IPS DF 19.7 (cell line): Measurements from ENCODE around the gene LIMK1.

Experiments used
- DNase-seq: peaks from one replicate; pipeline ENCODE4 v3.0.0-alpha.2; 2013; ENCODE audit warnings: low read depth, low spot score

The LIMK1 gene

DNA sequence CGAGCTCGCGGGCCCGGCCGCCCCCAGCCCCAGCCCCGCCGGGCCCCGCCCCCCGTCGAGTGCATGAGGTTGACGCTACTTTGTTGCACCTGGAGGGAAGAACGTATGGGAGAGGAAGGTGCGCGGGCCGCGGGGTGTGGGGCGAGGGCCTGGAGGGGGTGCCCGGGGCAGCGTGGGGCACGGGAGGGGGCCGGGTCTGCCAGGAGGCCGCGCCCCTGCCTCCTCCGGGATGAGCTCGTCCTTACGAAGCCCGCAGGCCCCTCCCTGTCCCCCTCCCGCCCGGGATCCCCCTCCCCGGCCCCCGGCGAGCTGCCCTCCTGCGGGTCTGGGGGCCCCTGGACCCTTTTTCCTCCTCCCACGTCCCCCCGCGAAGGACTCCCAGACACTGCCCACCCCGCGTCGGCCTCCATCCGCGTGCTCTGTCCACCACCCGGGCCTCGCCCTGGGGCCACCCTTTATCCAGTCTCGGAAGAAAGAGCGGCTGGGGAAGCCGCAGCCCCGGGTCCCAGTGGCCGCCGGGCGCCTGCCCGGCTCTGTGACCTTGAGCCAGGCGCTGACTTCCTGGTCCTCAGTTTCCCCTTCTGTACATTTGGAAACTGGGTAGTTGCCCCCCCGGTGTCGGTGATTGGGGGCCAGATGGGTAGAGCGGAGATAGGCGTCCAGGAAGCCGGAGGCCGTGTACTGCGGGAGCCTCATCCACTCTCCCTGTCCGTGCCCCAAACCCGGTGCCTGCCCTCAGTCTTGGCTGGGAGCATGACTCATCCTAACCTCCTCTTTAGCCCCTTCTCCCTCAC, 521 bp downstream of the LIMK1 start:
- no peak for DNase-seq

DNA sequence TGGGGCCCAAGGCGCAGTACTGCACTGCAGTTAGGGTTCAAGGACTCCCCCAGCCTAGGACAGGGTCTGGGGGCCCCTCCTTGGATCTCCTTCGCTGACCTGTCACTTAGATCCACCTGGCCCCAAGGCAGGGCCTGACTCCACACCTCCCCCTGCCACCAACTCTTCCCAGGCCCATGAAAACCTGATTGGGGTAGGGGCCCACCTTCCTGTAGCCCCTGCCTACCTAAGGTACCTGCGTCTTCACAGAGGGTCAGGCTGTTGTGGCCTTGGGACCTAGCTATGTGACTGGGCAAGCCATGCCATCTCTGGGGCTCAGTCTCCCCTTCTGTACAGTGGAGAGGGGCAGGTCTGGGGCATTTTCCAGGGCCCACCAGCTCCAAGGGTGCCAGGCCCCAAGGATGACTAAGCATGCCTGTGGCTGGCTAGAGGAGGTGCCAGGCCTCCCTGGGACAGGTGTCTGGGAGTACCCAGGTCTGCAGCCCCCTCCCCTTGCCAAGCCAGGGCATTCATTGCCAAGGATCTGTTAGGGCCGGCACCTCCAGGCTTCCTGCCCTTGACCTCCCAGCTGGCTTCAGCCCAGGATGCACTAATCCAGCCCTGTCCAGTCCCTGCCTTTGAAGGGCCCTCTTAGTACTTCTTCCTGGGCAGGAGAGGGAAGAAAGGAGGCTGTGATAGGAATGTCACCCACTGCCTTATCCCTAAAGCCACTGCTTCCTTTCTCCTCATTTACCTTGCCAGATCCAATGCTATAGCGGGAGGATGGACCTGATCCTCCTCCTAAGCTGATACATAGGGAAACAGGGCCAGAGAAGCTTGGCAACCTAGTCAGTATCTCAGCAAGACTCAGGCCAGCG, 1.3 kb downstream of the LIMK1 start:
- no peak for DNase-seq

DNA sequence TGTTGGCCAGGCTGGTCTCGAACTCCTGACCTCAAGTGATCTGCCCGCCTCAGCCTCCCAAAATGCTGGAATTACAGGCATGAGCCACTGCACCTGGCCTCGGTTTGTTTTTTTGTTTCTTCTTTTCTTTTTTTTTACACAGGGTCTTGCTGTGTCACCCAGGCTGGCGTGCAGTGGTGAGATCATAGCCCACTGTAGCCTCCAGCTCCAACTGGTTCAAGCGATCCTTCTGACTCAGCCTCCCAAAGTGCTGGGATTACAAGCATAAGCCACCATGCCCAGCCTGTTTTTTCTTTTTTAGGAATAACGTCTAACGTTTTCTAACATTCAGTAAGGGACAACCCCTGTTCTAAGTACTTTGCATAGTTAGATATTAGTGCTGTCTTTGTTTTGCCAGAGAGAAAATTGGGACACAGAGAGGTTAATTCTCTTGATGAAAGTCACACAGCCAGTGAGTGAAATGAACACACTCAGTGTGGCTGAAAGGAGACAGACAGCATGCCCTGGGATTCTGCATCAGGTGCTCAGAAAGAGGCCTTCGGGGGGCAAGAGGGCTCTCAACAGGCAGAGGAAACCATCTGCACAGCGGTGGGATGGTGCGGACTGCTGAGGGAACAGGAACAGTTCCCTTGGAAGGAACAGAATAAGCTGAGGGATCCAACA, 4.3 kb downstream of the LIMK1 start:
- DNase-seq = no peak

DNA sequence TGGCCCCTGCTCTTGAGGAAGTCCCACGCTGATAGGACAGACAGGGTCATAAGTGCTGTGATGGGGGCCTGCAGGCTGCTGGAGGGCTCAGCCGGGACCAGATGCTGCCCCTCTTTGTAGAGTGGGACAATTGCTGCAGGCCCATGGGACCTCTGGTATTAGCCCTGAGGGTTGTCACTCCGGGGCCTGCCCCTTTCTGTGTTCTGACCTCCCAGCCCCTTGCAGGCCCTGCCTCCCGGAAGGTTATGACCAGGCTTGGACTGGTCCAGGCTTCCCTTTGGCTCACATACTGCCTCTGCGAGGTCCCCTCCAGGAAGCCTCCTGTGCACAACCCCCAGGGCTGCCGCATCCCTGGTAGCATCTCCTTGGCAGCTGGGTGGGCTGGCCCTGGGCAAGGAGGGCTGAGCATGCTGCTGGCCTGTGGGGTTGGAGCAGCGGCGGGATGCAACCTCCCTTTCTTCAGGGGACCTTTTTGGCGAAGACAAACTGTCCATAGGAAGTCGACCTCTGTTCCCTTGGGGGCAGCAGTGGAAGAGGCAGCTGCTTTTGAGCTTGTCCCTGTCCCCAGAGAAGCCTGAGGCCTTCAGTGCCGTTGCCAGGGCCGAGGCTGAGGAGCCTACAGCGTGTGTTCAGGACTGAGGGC, 8.8 kb downstream of the LIMK1 start:
- DNase-seq = no peak

DNA sequence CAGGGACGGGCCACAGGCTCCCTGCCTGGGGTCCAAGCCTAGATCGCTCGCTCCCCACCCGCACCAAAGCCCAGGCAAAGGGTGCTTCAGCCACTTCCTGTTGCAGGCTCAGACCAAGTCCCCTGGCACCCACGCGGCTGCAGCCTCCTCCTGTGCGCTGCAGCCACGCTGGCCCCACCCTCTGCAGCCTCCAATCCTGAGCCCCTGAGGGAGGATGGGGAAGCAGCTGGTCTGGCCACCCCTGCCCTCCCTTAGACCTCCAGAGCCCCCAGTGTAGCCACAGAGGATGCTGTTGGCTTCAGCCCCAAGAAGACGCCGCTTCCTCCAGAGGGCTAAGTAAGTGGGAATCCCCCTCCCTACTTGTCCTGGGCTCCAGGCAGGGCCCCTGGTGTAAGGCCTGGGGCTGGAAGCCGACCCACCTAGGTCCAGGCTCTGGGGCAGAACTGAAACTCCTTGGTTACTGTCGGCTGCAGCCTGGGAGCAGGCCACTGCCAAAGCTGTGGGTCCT, 9.4 kb downstream of the LIMK1 start:
- DNase-seq = no peak

DNA sequence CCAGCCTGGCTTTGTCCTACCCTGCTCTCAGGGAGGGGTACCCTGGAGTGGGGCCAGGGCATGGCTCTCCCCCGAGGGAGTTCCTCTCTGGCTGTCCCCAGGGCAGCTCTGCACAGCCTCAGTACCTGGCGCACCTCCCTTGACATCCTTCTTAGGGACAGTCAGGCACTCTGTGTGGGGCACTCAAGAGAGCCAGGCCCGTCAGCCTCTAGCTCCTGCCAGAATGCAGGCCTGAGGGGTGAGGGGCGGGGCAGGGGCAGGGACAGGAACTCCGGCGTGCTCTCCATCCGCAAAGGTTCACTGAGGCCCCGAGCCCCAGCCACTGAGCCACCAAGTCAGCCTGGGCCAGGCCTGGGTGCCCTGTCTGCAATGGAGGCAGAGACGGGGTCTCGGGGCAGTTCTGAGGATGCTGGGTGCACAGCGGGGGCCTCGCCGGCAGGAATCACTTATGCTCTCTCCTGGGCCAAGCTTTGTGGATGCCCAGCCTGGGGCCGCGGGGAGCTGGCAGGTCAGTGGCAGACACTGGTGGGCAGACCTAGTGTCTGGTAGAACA, 10.1 kb downstream of the LIMK1 start:
- no peak for DNase-seq

DNA sequence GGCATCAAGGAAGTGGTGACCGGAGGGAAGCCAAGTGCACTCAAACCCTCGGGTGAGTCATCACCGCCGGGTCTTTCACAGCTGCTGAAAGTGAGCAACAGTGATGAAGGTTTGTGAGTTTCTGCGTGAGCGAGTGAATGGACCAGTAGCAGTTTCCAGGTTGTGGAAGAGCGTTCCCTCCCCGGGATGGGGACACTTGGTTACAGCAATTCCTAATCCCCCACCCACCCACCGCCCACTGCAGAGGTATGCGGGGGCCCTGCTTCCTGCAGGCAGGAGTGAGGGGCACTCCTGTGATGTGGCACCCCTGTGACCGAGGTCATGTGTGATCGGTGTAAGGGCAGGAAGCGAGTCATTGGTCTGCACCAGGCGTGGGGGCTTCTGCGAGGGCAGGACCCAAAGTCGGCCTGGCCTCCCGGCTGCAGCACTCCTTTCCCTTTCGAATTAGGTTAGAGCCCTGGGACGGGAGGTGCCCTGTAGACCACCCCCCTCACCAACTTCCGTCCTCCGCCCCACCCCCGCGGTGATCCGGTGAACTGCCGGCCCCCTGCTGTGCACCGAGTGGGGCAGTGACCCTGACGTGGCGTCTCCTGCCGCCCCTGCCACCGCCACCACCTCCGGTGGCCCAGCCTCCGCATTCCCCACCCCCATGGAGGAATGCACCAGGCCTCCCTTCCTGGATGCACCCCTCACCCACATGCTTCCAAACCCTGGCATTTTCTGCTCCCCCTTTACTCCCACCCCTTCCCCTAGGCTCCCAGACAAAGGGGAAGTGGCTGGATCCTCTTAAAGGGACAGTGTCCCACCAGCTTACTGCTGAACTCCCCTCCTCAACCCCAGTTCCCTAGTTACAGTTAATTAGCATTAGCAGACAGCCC, 10.9 kb downstream of the LIMK1 start:
- DNase-seq = peak; percentile 96

DNA sequence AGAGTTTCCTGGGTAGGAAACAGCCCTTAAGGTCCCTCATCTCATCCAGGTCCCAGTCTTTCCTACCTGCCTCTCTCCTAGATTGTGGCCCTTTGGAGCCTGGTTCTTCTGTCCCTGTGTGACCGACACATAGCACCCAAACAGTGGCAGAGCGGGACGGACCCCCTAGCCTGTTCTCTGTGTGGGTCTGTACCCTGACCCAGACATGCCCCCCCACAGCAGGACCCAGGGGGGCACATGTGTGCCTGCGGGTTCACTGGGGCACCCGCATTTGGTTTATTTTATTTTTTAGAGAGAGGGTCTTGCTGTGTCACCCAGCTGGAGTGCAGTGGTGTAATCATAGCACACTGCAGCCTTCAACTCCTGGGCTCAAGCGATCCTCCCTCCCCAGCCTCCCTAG, 11.5 kb downstream of the LIMK1 start:
- DNase-seq = no peak

DNA sequence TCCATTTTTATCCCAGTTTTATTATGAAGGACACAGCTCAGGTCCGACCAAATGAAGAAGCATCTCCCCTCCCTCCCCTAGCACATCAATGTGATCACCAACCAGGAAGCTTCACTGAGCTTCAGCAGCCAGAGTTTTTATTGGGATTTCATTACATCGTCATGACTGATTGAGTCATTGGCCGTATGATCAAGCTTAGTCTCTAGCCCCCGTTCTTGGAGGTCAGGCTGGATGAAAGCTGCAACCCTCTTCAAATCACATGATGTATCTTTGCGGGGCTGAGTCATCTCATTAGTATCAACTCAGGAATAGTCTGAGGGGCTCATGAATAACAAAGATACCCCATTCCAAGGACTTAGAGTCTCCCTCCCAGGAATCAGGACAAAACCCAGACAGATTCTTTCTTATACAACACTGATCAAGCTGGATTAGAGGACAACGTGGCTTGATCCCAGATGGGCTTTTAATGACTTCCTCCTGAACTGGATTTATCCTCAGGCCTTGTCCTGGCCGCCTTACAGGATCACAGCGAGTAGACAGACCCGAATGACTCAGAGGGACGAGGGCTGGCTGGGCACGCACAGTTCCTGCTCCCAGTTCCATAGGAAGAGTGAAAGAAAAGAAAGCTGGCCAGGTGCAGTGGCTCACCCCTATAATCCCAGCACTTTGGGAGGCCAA, 14.5 kb downstream of the LIMK1 start:
- DNase-seq = no peak

DNA sequence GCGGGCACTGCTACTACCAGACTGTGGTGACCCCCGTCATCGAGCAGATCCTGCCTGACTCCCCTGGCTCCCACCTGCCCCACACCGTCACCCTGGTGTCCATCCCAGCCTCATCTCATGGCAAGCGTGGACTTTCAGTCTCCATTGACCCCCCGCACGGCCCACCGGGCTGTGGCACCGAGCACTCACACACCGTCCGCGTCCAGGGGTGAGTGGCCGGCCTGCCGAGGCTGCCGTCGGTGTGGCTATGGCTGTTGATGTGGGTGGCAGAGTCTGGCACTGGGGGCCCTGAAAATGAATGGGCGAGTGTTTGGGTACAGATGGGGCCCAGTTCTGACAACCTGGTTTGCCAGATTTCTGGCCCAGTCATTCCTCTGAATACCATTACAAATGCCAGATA, 15.4 kb downstream of the LIMK1 start:
- DNase-seq = no peak

DNA sequence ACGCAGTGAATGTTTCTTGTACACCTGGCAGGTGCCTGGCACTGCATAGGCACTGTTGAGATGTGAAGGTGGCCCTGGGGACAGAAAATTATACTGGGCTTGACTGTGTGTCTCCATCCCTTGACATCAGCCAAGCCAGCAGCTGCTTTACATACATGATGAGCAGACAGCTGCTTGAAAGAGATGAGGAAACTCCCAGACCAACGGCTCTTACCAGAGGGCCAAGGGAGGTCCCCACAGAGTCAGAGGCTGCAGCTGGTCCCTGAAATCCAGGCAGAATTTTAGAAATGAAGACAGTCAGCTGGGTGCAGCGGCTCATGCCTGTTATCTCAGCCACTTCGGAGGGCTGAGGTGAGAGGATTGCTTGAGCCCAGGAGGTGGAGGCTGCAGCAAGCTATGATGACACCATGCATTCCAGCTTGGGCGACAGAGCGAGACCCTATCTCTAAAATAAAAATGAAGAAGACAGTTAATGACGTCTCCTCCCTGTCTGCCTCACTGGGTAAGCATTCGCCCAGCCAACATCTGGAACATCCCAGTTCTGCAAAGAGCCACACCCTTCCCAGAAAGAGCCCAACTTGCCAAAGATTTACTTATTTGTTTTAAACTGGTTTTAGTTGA, 17.6 kb downstream of the LIMK1 start:
- no peak for DNase-seq

DNA sequence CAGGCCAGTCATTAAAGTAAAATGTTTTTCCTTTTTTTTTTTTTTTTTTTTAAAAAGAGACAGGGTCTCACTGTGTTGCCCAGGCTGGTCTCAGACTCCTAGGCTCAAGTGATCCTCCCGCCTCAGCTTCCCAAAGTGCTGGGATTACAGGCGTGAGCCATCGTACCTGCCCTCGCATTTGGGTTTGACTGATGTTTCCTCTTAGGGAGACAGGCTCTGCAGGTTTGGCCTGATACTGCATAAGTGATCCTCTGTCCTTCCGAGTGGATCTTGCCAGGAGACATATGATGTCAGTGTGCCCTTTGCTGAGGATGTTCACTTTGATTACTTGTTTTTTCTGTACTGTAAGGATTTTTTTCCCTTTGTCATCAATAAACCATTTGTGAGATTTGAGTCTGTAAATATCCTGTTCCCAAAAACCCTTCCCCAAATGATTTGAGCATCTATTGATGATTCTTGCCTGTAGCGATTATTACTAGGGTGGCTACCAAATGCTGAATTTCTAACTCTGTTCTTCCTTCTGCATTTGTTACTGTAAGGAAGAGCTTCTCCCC, 19.7 kb downstream of the LIMK1 start:
- no peak for DNase-seq

DNA sequence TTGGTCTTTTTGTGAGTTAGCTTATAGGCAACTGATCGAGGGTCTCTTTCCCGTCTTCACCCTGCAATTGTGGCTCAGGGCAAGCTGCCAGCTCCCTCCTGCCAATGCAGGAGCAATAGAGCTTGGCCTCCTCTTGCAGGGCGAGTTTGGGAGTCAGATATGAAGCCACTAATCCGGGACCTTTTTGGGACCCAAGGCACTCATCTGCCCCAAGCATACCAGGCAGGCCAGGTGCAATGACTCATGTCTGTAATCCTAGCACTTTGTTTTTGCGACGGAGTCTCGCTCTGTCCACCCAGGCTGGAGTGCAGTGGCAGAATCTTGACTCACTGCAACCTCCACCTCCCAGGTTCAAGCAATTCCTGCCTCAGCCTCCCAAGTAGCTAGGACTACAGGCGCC, 21.1 kb downstream of the LIMK1 start:
- DNase-seq = no peak

DNA sequence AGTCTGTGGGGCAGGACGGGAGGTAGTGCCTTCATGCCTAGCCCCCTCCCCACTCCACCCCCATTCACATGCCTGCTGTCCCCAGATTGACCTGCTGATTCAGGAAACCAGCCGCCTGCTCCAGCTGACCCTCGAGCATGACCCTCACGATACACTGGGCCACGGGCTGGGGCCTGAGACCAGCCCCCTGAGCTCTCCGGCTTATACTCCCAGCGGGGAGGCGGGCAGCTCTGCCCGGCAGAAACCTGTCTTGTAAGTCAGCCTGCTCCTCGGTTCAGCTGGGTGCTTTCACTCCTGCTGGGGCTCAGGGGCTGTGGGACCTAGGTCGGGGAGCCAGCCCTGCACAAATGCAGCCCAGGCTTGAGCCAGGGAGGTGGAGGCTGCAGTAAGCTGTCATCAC, 22.4 kb downstream of the LIMK1 start:
- DNase-seq = no peak

DNA sequence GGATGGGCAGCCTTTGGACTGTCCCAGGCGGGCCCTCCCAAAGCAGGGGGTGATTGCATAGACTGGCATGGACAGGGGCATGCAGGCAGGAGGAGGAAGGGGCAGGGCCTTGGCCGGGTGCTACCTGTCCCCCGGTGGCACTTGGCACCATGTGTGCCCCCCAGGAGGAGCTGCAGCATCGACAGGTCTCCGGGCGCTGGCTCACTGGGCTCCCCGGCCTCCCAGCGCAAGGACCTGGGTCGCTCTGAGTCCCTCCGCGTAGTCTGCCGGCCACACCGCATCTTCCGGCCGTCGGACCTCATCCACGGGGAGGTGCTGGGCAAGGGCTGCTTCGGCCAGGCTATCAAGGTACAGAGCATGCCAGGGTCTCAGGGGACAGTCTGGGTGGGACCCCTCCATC, 23.2 kb downstream of the LIMK1 start:
- no peak for DNase-seq

DNA sequence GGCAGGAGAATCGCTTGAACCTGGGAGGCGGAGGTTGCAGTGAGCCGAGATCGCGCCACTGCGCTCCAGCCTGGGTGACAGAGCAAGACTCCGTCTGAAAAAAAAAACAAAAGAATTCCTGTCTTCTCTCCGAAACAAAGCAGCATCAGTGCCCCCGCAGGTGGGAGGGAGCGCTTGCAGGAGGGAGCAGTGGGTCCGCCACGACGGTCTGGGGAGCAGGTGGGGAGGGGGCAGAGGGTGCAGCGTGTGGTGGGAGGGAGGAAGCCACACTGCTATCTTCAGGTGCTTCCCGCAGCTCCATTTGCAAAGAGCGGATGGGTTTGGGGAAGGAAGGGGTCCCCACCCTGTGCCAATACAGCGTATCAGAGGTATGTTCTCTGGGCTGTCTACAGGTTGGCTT, 31.7 kb downstream of the LIMK1 start:
- no peak for DNase-seq

DNA sequence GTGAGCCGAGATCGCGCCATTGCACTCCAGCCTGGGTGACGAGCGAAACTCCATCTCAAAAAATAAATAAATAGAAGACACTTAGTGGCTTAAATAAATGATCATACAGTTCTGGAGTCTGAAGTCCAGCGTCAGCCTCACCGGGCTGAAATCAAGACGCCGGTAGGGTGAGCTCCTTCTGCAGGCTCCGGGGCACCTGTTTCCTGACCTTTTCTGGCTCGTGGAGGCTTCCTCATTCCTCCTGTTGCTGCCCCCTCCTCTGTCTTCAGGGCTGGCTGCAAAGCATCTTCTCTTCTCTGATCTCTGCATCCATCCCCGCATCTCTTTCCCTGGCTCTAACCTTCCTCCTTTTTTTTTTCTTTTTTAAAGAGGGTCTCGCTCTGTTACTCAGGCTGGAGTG, 32.8 kb downstream of the LIMK1 start:
- no peak for DNase-seq

DNA sequence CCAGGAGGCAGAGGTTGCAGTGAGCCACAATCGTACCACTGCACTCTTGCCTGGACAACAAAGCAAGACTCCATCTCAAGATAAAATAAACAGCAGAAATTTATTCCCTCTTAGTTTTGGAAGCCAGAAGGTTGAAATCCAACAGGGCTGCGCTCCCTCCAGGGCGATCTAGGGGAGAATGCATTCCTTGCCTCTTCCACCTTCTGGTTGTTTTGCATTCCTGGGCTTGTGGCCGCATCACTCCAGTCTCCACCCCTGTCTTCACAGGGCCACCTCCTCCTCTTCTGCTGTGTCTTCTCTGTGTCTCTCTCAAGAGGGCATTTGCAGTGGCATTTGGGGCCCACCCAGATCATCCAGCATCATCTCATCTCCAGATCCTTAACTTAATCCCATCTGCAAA, 36.2 kb downstream of the LIMK1 start:
- no peak for DNase-seq
